Measurements from ENCODE around the gene SORCS2.

The SORCS2 gene

GRCh38 chr4:7241597-7242125 is 49.3 kb downstream of the SORCS2 start:
- no peak for FAIRE-seq

DNA sequence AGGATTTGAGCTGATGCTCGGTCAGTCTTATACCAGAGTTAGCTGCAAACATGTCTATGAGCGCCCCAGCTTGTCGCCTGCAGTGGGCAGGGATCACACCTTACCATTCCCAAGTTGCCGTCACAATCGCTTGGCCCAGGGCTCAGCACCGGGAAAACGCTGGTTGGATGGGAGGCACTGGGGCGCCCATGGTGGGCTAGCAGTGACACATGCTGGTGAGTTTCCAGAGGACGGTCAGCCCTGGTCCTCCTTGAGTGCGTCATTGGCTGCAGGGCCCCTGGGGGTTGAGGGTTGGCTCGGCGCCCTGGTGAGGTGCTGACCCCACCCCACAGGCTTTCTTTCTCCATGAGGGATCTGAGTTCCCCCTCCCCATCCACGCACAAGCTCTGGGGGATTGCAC is 50.4 kb downstream of the SORCS2 start:
- DNase-seq (ENCODE audit: low spot score) (no peak), FAIRE-seq (no peak)

More at GRCh38 chr4:7241597-7242125, 49.3 kb downstream of the SORCS2 start:
- DNase-seq (ENCODE audit: low spot score) = no peak

GRCh38 chr4:7243609-7244330 is 51.4 kb downstream of the SORCS2 start:
- FAIRE-seq (no peak), DNase-seq (ENCODE audit: low spot score) (no peak)

DNA sequence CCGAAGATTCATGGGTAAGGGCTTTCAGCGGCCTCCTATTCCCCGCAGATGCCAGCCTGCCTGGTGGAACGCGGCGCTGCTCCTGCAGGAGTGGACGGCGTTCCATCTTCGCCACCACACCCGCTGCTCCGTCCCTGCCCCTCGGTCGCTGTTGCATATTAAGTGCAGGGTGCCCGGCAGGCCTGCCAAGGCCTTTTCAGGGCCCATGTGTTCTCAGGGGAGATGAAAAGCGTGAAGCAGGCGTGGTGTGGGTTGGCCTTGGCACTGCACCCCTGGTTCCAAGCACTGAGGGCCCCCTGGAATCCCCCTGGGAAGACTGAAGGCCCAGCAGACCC is 52.0 kb downstream of the SORCS2 start:
- DNase-seq (ENCODE audit: low spot score) (no peak), FAIRE-seq (no peak)

GRCh38 chr4:7244751-7245320 is 52.5 kb downstream of the SORCS2 start:
- DNase-seq (ENCODE audit: low spot score) (no peak), FAIRE-seq (no peak)

DNA sequence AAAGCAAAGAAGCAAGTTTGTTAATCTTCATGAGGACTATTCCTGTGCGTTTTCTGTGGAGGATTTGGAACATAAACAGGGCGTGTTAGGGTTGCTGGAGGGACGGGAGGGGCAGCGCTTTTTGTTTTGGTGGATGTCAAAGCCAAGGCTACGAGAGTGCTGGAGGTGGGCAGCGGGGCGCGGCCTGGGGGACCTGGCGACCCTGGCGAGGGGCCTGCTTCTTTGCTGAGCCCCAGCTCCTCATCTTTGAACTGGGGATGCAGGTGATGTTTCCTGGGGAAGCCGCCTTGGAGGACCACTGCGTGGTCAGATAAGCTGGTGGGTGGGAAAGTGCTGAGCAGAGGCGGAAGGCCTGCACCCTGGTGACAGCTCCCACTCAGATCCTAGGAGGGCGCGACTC is 55.2 kb downstream of the SORCS2 start:
- FAIRE-seq = no peak

DNA sequence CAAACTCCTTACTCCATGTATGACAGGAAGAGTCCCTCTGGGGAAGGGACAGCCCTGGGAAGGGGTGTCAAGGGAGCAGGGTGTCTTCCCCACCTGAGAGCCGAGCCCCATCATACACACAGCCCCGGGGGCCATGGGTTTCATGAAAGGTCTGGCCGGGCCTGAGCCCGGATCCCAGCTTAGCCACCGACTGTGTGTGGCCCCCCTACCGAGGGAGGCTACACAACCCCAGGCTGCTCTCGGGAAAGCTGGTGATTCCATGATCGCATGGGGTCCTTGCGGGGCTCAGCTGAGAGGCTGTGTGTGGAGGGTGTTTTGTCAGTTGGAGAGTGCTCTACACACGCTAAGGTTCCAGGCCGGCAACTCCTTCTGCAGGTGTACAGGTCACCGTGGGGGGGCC is 55.6 kb downstream of the SORCS2 start:
- DNase-seq (ENCODE audit: low spot score) (no peak), FAIRE-seq (no peak)

More for the DNA sequence above, 55.2 kb downstream of the SORCS2 start:
- no peak for DNase-seq (ENCODE audit: low spot score)

DNA sequence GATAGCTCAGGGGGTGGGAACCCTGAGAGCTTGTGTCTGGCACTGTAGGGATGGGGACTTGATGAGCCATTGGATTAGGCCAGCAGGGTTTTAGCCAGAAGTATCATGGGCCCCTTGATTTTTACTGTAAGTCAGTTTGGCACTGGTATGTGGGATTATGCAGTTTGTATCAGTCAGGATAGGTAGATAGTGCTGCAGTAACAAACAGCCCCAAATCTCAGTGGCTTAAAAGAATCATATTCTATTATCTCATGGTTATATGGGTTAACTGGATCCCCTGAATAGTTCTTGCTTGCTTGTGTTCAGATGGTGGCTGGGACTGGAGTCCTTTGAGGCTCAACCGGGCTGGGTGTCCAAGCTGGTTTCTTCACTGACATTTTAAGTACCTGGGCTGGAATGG is 56.5 kb downstream of the SORCS2 start:
- DNase-seq (ENCODE audit: low spot score) (no peak), FAIRE-seq (no peak)

GRCh38 chr4:7251321-7251720 is 59.0 kb downstream of the SORCS2 start:
- FAIRE-seq (no peak), DNase-seq (ENCODE audit: low spot score) (no peak)

GRCh38 chr4:7252051-7252450 is 59.7 kb downstream of the SORCS2 start:
- DNase-seq (ENCODE audit: low spot score) (no peak), FAIRE-seq (no peak)

DNA sequence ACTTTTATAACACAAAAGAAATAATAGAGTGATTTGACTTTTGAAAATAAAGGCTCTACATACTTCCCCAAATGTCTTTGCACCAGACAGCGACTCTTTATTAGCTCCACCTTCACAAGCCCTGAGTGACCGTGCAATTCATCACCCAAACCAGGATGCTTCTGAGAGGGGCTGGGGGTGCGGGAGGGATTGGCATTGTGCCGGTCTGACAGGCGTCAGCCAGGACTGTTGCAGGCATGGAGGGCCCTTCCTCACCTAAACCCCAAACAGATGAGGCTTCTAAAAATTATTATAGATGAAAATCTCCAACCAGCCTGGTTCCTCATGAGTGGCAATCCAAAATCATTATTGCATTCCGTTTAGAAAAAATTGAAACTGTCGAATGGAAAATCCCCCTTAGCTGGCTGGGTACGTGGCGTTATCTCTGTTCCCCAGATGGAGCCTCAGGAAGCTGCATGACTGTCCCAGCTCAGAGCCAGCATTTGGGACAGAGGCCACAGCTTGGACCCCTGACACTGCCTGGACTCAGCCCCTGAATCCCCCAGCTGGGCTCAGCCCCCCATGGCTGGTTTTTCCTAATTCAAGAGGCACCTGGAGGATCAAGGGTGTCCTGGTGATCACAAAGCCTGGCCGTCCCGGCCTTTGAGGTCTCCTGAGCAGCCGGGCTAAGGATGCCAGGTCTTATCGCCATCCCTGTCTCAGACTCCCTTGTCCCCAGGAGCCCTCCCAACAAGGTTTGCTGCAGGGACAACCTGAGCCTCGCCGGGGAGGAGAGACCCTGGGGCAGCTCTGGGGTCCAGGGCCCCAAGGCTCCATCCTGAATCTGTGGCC is 60.4 kb downstream of the SORCS2 start:
- DNase-seq (ENCODE audit: low spot score) = no peak
- no peak for FAIRE-seq

DNA sequence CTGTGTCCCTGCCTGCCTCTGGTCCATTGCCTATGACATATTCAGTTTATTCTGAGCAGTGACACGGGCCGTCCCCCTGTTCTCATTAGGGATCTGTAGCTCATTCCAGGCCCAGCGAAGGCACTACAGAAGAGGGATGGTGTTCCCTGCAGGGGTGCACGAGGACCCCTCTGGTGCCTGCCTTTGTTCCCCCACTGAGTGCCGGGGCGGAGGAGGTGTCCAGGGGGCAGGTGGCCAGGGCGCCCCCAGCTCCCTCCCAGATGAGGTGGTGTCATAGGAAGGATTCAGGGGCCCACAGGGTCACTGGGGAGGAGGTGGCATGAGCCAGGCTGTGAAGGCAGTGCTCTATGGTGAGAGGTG is 61.0 kb downstream of the SORCS2 start:
- no peak for FAIRE-seq
- DNase-seq (ENCODE audit: low spot score) = no peak

DNA sequence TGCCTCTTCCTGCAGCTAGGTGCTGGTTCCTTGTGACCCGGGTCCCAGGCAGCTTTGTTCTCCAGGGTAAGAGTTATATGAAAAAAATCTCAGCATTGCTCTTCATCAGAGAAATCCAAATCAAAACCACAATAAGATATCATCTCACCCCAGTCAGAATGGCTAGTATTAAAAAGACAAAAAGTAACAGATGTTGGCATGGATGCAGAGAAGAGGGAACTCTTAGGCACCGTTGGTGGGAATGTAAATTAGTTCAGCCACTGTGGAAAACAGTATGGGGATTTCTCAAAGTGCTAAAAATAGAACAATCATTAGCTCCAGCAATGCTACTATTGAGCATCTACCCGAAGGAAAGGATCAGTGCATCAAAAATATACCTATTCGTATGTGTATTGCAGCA is 61.5 kb downstream of the SORCS2 start:
- DNase-seq (ENCODE audit: low spot score) (no peak), FAIRE-seq (no peak)

- DNase-seq (ENCODE audit: low spot score) (no peak), FAIRE-seq (no peak)
Observed at GRCh38 chr4:7254736-7255487, 62.6 kb downstream of the SORCS2 start.

GRCh38 chr4:7255488-7255881 is 63.1 kb downstream of the SORCS2 start:
- DNase-seq (ENCODE audit: low spot score) (no peak), FAIRE-seq (no peak)

GRCh38 chr4:7255996-7256395 is 63.7 kb downstream of the SORCS2 start:
- DNase-seq (ENCODE audit: low spot score) (no peak), FAIRE-seq (no peak)

DNA sequence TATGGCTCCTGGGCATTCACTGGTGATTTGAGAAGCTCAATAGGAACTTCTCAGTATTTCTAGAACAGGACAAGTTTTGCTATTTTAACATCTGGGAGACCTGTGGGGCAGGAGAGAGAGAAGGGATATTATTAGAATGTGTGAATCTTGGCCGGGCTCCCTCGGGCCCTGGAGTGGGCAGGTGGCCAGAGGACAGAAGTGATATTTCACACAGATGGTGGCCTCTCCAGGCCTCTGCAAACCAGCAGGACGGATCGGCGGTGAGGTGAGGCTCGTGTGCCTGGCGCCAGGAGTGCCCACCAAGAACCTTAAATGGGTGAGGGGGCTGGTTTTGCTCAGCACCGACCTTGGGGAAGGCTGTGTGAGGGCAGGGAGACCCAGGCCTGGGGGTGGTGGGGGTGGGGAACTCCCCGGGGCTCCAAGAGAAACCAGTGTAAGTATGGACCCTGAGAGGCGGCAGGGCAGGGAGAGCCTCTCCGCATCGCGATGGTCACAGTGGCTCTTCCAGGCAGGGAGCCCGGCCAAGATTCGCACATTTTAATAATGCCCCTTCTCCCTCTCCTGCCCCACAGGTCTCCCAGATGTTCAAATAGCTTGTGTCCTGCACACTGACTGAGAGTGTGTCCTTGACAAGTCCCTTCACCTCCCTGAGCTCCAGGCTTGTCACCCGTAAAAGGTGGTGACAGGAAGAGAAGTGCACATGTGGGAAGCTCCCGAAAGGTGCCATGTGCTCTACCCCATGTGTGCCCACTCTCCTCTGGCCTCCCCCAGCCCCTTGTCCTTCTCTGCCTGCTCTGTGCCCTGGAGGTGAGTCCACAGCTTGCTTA is 64.9 kb downstream of the SORCS2 start:
- FAIRE-seq (no peak), DNase-seq (ENCODE audit: low spot score) (no peak)

DNA sequence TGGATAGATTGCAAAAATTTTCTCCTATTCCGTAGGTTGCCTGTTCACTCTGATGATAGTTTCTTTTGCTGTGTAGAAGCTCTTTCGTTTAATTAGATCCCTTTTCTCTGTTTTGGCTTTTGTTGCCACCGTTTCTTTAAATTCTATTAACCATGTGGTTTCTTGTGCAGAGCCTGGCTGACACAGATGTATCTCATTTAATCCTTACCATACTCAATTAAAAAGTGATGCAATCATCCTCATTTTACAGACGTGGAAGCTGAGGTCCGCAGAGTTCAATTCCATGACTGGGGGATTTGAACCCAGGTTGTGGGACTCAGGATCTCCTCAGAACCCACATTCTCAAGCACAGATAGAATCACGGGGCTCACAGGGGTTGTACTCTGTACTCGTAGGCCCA is 66.7 kb downstream of the SORCS2 start:
- no peak for FAIRE-seq
- no peak for DNase-seq (ENCODE audit: low spot score)

GRCh38 chr4:7260569-7260968 is 68.2 kb downstream of the SORCS2 start:
- FAIRE-seq (no peak), DNase-seq (ENCODE audit: low spot score) (no peak)

DNA sequence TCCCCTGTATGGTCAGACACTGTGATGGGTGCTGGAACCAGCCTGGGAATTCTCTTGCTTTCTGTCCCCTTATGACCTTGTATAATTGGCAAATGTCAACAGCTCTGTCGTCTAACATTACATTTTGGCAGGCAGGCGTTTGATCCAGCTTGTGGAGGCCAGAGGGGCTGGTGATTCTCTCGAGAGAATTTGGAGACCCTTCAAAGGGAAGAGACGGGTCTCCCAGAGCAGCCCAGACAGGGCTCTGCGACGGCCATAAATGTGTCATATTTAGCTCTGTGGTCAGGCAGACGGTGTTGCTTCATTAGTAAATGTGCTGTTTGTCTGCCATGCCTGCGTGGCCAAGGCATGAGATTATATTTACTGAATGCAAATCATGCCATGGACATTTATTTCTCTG is 68.7 kb downstream of the SORCS2 start:
- FAIRE-seq (no peak), DNase-seq (ENCODE audit: low spot score) (no peak)

DNA sequence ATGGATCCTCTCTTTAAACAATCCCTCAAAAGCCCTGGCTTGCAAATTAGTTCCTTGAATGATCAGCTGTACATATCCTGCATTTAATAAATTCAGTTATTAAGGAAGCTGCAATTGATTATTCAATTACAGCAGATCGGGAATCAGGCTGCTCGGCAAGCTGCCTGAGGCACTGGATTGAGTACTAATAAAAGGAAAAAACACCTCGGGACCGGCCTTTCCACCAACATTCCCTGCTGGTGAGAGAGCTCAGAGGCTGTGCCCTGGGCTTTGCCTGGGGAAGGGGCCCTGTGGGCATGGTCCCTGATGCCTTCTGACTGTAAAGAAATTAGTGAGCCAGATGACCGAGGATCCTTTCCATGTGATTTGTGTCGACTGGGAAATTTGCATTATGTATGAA is 69.2 kb downstream of the SORCS2 start:
- DNase-seq (ENCODE audit: low spot score) (no peak), FAIRE-seq (no peak)
